ENCODE measurements around the gene ZSCAN2.
"Not testable (repeated sequence)": the region's sequence is repeated elsewhere in the genome, so short reads cannot be mapped to it uniquely, and the experiment has no call there.

ZSCAN2 gene

DNA sequence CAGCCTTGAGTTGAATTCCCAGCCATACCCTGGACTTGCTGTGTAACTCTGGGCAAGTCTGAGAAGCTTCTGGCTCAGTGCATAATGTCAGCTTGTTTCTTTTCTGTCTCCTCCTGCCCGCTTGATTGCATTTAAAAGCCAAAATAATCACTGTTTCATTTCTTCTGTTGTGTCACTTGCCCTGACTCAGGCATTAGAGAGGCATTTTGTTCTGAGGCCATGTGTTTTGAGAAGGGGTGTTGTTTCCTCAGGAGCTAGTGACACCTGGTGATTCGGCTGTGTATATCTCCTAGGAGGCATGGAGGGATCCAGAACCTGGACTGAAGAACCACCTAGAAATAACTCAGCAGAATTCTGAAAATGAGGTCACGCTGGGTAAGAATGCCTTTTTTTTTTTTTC, 37.3 kb downstream of the ZSCAN2 start:
- no peak for DNase-seq (ENCODE audit: low read depth in 2 of 2)

DNA sequence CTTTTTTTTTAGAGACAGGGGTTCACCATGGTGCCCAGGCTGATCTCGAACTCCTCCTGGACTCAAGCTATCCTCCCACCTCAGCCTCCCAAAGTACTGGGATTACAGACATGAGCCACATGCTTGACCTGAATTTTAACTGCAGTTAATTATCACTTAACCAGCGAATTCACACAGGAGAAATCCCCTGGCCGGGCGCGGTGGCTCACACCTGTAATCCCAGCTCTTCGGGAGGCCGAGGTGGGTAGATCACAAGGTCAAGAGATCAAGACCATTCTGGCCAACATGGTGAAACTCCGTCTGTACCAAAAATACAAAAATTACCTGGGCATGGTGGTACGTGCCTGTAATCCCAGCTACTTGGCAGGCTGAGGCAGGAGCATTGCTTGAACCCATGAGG, 41.1 kb downstream of the ZSCAN2 start:
- DNase-seq (ENCODE audit: low read depth in 2 of 2) = not testable (repeated sequence)

DNA sequence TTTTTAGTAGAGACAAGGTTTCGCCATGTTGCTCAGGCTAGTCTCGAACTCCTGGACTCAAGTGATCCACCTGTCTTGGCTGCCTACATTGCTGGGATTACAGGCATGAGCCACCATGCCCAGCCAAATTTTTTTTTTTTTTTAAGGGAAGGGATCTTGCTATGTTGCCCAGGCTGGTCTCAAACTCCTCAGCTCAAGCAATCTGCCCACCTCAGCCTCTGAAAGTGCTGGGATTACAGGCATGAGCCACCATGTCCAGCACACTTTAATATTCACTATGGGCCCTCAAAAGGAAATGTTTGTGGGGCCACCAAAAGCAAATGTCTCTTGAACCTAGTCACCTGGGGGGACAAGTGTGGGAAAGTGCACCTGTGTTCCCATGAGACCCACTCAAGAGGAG, 41.8 kb downstream of the ZSCAN2 start:
- DNase-seq (ENCODE audit: low read depth in 2 of 2) = not testable (repeated sequence)

DNA sequence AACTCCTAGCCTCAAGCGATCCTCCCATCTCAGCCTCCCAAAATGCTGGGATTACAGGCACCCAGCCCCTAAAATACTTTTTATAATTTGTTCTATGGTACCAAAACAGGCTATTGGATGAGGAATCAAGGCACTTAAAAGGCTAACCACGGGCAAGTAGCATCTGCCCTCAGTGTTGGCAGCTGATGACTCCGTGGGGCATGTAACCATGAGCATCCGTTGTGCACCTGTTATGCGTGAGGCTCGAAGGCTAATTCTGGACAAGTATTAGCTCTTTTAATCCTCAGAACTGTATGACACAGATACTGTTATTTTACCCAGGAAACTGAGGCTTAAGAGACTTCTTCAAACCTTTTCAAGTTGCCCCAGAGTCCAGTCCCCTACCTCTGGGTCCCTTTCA, 43.0 kb downstream of the ZSCAN2 start:
- no peak for DNase-seq (ENCODE audit: low read depth in 2 of 2)

- no peak for DNase-seq (ENCODE audit: low read depth in 2 of 2)
Observed at GRCh38 chr15:84645496-84645895, 44.7 kb downstream of the ZSCAN2 start.

- DNase-seq (ENCODE audit: low read depth in 2 of 2) = no peak
Observed at GRCh38 chr15:84645997-84646396, 45.2 kb downstream of the ZSCAN2 start.

- DNase-seq (ENCODE audit: low read depth in 2 of 2) = no peak
Observed at GRCh38 chr15:84647726-84648125, 46.9 kb downstream of the ZSCAN2 start.

DNA sequence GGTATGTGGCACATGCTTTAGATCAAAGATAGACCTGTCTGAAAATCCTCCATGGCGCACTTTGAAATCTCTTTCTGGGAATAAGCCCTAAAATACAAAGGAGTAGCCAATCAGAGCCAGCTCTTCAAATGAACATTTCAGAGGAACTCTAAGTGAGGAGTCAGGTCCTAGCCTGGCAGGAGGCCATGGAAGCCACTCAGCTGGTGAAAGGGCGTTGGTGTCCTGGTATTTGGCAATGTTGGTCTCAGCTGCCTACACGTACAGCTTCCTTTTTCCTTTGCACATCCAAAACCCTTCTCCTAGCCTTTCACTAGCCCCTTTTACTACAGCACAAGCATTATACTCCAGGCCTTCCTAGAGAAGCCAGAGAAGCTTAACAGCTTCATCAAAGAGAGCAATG, 47.7 kb downstream of the ZSCAN2 start:
- DNase-seq (ENCODE audit: low read depth in 2 of 2) = no peak

DNA sequence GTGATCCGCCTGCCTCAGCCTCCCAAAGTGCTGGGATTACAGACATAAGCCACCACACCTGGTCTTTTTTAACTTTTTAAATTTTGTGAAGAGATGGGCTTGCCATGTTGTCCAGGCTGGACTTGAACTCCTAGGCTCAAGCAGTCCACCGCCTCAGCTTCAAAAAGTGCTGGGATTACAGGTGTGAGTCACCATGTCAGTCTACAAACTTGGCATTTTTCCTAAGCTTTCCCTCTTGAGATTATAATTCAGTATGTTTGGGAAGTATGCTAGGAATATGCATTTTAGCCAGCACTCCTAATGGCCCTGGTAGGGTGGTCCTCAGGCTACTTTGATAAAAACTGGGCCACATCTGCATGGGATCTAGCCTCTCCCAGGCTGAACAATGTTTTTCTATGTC, 48.9 kb downstream of the ZSCAN2 start:
- DNase-seq (ENCODE audit: low read depth in 2 of 2) = no peak

DNA sequence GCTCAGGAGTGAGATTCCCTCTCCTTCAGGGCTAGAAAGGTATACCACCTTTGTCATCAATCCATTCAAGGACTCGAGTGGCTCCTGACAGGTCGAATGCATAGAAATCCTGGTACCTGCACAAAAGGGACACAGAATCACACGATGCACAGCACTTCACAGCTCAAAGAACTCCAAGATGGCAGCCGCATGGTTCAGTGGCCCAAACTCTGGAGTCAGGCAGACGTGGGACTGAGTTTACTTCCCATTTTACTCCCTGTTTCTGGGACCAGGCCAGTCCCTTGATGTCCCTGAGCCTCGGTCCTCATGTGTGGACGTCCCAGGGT, 52.7 kb downstream of the ZSCAN2 start:
- no peak for DNase-seq (ENCODE audit: low read depth in 2 of 2)

DNA sequence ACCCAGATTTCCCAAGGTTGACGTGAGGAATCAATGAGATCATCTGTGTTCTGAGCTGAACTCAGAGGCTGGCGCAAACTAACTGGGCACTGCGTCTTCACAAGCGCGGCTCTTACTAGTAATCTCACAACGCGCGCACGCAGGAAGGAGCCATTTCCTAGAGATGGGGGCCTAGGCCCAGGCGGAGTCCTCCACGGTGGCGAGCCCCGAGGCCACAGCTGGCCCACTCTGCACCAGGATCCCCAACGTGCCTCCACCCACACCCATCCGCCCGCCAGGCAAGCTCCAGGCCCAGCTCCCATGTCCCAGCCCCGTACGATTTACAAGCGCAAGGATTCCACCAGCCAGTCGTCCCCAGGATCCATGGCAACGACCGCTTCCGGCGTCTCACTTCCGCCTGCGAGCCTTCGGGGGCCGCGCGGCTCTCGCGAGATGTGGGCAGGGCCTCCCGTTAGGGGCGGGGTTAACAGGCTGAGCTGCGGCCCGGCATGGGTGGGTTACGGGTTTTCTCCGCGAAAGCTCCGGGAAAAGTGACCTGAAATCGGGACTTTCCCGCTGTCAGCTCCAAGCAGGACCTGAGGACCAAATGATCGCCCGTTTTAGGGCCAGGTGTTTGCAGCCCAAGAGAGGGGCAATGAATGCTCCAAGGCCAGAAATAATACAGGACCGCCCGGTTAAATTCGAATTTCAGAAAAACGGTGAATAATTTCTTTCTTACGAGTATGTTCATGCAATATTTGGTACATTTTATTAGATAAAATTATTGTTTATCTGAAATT, 53.3 kb downstream of the ZSCAN2 start, which contains the start of gene WDR73:
Gene WDR73 (minus strand): TSS at position 374 of the 779 bp plus-strand sequence. CDS start 9 bp downstream, at position 365.
- peak; percentile 93 for DNase-seq (ENCODE audit: low read depth in 2 of 2)

- DNase-seq (ENCODE audit: low read depth in 2 of 2) = peak; percentile 54 to 65
Observed at GRCh38 chr15:84654689-84655453, 54.1 kb downstream of the ZSCAN2 start.

DNA sequence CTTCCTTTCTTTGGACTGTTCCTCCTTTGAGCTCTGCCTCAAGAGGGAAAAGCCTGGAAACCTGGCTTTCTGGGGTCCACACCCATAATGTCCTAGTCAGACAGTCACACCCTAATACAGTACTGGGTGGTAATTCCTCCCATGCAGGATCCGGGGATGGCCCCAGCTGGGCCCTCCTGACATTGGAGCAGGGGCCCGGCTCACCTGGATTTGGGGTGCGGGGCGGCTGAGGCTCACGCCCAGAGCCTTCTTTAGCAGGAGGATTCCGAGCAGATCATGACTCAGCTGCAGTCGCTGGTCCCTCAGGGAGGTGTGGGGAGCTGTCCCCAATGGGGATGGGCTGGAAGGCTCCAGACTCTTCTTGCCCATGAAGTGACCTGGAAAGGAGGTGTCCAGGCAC, 56.2 kb downstream of the ZSCAN2 start:
- DNase-seq (ENCODE audit: low read depth in 2 of 2) = no peak

GRCh38 chr15:84657748-84658079, 56.9 kb downstream of the ZSCAN2 start:
- no peak for DNase-seq (ENCODE audit: low read depth in 2 of 2)

- DNase-seq (ENCODE audit: low read depth in 2 of 2) = peak; percentile 68 to 73
Observed at GRCh38 chr15:84658080-84658787, 57.4 kb downstream of the ZSCAN2 start, which contains the start of gene NMB. Gene NMB, minus strand, starts transcription at chr15:84658199. Its CDS starts 47 bp downstream, at chr15:84658152.

- no peak for DNase-seq (ENCODE audit: low read depth in 2 of 2)
Observed at GRCh38 chr15:84658788-84659411, 58.1 kb downstream of the ZSCAN2 start.

DNA sequence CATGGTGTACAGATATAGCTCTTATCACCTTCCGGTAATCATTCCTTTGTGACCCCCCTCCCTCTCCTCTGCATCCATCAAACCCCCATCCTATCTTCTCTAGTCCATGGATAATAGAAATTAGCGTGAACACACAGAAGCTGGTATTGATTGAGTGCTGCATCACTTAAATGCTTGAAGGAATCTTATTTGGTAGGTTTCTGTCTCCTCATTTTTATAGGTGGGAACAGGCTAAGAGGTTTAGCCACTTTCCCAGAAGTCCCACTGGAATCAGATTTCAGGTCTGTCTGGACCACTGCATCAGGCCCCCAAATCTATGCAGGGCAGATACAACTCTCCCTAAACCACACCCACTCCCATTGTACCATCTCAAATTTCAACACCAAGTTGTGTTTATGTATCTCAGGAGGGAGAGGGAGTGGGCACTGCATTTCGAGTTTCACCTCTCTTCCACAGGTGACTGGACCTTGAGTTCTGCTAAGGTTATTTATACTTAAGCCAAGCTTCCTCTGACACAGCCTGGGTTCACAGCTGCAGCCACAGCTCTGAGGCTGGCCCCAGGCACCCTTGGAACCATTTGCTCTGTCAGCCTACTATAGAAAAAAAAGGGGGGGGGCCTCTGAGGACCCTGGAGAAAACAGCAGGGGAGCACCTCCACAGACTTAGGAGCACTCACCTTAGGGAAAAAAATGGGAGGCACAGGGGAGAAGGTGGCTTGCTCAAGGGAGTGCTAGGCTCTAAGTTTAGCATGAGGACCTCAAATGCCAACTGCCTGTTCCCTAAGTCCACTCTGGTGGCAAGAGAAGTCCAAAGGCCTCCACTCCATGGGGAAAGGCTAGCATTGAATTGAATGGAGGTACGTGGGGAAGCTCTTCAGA, 59.3 kb downstream of the ZSCAN2 start:
- no peak for DNase-seq (ENCODE audit: low read depth in 2 of 2)

DNA sequence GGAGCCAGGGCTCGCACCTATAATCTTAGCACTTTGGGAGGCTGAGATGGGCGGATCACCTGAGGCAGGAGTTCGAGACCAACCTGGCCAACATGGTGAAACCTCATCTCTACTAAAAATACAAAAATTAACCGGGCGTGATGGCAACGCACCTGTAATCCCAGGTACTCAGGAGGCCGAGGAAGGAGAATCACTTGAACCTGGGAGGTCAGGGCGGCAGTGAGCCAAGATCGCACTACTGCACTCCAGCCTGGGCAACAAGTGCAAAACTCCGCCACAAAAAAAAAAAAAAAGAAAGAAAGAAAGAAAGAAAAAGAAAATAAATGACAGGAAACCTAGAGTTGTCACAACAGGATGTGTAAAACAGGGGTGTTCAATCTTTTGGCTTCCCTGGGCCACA, 60.2 kb downstream of the ZSCAN2 start:
- no peak for DNase-seq (ENCODE audit: low read depth in 2 of 2)

- no peak for DNase-seq (ENCODE audit: low read depth in 2 of 2)
Observed at GRCh38 chr15:84666373-84666772, 65.6 kb downstream of the ZSCAN2 start.

DNA sequence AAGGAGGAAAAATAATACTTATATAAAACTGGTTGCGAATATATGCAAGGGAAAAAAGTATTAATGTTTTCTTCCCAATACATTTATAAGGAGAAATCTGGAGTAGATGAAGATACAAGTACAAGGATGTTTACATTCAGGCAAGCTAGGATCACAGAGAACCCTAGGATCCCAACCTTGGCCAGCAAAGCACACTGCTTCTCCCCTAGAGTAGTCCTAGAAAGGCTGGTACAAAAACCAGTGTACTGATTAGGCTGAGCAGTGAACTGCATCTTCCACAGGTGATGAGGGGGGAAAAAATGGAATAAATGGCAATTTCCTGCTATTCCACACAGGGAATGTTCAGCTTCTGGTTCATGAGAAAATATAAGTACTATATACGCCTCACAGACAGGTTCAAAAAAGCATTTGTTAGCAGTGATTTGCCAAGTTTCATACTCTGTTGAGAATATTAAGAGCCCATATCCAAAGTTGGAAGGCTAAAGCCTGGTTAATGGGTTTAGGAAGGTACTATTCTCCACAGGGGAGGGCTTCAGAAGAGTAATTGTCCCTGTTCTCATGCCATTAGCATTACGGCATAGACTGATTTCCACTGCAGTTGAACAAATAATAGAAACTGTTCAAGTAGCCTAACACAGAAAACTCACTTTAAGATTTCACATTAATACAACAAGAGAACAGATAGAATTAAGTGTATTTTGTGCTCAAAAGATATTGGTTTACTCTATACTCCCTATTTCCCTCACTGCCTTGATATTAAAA, 67.6 kb downstream of the ZSCAN2 start:
- no peak for DNase-seq (ENCODE audit: low read depth in 2 of 2)

Data from stimulated activated CD8-positive, alpha-beta memory T cell treated with anti-CD3 and anti-CD28 coated beads, Interleukin-15, amount 100 ng/mL, for 4 hours (primary cell).